Fibroblast of skin of left biceps (primary cell): Measurements from ENCODE around the gene LIPG.
"Not testable (repeated sequence)": the region's sequence is repeated elsewhere in the genome, so short reads cannot be mapped to it uniquely, and the experiment has no call there.

ENCODE experiments used
- DNase-seq, 2 experiments: peaks; one replicate each; pipeline ENCODE4 v3.0.0-alpha.2; 2013; ENCODE audit warnings: low read depth in 2 of 2

Gene LIPG

GRCh38 chr18:49573835-49574234, 12.0 kb downstream of the LIPG start:
- DNase-seq: no peak

GRCh38 chr18:49579041-49579440, 17.2 kb downstream of the LIPG start:
- DNase-seq: not testable (repeated sequence)

- not testable (repeated sequence) for DNase-seq
These were observed 17.7 kb downstream of the LIPG start for GRCh38 chr18:49579583-49579982.

GRCh38 chr18:49580279-49580678, 18.4 kb downstream of the LIPG start:
- no peak for DNase-seq

- no peak for DNase-seq
These were observed 19.5 kb downstream of the LIPG start for GRCh38 chr18:49581371-49581770.

- no peak for DNase-seq
These were observed 20.7 kb downstream of the LIPG start for GRCh38 chr18:49582579-49582978.

GRCh38 chr18:49584394-49584793, 22.5 kb downstream of the LIPG start:
- DNase-seq: no peak

- not testable (repeated sequence) for DNase-seq
These were observed 23.1 kb downstream of the LIPG start for GRCh38 chr18:49584951-49585350.

- DNase-seq: no peak
These were observed 24.2 kb downstream of the LIPG start for GRCh38 chr18:49585781-49586663.

- DNase-seq: no peak
These were observed 26.3 kb downstream of the LIPG start for GRCh38 chr18:49588171-49588570.

- DNase-seq: no peak
These were observed 27.1 kb downstream of the LIPG start for GRCh38 chr18:49588971-49589370.

- DNase-seq: no peak
These were observed 28.8 kb downstream of the LIPG start for GRCh38 chr18:49590608-49591007.

GRCh38 chr18:49591271-49591670, 29.4 kb downstream of the LIPG start:
- DNase-seq: no peak

GRCh38 chr18:49591775-49592174, 29.9 kb downstream of the LIPG start:
- DNase-seq: no peak

- no peak for DNase-seq
These were observed 34.8 kb downstream of the LIPG start for GRCh38 chr18:49596687-49597086.

- DNase-seq: no peak
These were observed 35.5 kb downstream of the LIPG start for GRCh38 chr18:49597157-49597931.

GRCh38 chr18:49601211-49601610, 39.4 kb downstream of the LIPG start:
- DNase-seq: no peak

- DNase-seq: no peak
These were observed 46.8 kb downstream of the LIPG start for GRCh38 chr18:49608366-49609255.

GRCh38 chr18:49609256-49610021, 47.6 kb downstream of the LIPG start:
- DNase-seq: no peak

GRCh38 chr18:49610022-49610445, 48.2 kb downstream of the LIPG start:
- no peak for DNase-seq

GRCh38 chr18:49611316-49611715, 49.5 kb downstream of the LIPG start:
- DNase-seq: no peak
